Activated CD8-positive, alpha-beta memory T cell treated with anti-CD3 and anti-CD28 coated beads for 1 hour (primary cell): ENCODE measurements around the gene MDFIC2.
"Not testable (repeated sequence)": the region's sequence is repeated elsewhere in the genome, so short reads cannot be mapped to it uniquely, and the experiment has no call there.

ENCODE experiments used
- DNase-seq, 2 donors: peaks; one replicate each; pipeline ENCODE4 v3.0.0-alpha.2; 2020; ENCODE audit warnings: low read depth in 1 of 2; ENCODE audit errors: extremely low read depth in 1 of 2

MDFIC2 gene

DNA sequence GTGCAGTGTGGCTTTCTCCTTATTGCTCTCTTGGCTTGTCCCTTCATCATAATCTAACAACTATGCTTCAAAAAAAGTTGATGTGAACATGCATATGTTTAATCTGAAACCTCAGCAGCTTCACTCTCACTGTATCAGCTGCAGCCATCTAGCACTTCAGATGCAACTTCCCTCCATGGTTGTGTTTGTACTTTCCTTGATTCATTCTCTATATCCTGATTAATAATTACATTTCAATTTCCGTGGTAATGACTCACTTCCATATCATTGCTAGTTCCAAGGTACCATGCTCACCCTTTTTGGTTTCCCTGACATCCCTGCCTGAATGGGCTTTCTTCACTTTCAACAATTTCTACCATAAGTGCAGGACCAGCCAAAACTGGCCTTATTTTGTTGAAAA lies 51.2 kb downstream of the MDFIC2 start:
- no peak for DNase-seq

DNA sequence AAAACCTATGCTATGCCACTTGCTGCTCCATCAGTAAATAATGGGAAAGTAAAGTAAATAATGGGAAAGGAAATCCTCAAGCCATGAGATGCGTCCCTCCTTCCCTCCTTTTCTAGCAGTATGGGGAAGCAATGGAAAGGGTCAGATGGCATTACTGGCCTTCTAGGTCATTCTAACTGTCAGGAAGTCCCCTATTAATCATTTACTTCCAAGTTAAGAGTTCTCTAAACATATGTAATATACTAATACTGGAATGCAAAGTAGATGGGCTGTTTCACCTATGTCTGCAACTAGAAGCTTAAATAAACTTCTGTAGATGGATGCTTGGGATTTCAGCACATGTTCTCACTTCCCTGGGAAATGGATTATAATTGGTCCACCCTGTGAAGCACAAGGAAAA lies 55.9 kb downstream of the MDFIC2 start:
- no peak for DNase-seq

DNA sequence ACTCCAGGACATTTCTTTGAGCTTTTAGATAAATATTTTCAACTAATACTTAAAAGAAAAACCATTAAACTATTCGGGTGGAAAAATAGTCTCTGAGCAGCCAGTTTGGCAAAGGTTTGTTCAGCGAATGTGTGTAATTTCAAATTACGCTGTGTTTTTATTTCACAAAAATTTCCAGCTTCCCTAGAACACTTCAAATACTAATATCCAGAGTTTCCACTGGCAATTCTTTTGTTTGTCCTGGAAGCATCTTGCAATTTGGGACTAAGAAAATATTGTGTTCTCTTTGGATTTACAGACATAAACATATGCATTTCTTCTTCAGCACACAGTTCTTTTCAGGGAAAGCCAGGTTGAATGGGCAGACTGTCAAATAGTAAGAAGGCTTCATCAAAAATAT lies 61.9 kb downstream of the MDFIC2 start:
- DNase-seq: no peak

DNA sequence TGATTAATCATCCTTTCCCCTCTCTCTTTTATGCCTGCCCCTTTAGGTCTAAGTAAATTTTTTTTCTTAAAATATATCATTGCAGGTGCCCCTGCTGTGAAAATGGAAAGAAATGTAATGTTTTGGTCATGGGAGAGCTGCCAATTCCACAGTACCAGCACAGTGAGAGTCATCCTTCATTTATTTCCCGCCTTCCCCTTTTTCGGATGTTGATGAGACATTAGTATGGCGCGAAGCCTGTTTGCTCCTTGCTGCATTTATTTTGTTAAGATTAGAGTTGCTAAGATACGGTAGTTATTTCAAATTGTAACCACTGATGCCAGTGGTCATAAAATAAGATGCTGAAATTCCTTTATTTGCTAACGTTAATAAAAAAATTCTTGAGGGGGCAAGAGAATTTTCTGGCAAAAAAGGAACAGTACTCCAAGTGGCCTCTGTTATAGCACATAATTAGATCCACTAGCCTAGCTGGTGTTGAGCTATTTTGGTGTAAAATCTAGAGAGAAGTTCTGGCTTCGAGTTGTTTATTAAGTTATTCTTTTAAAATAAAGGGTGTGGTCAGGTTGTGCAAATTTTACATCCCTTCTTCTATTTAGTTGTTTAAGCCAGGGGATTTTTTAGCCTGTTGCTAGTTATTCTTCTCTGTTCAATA lies 62.8 kb downstream of the MDFIC2 start:
- no peak for DNase-seq

DNA sequence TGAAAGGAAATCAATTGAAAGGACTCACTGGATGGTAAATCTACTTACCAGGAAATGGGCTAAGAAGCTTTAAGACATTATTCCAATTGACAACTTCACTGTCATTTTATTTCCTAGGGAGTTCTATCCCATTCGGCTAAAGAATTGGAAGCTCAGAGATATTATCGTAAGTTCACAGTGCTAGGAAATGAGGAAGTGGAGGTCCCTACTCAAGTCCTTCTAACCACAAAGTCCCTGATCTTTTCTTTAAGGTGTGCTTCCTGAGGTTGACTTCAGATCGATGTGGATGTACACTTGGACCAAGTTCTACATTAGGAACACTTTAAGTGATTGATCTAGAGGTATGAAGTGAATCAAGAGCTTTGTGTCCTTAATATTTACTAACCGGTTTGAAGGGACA lies 63.6 kb downstream of the MDFIC2 start:
- DNase-seq: no peak

DNA sequence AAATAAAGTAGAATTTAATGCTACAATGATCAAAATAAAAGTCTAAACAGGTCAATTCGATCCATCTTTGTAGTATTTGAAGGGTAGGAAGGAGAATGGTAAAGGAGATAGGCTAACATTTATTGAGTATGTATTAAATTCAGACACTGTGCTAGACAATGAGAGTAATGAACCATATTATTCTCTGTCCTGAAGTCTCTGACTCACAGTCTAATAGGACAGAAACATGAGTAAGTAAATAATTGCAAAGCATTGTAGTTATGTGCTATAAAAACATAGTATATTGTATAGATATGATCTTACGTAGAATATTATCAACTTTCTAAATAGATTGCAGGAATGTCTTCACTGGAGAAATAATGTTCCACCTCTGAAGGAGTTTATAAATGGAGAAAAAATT lies 64.5 kb downstream of the MDFIC2 start:
- DNase-seq: no peak

DNA sequence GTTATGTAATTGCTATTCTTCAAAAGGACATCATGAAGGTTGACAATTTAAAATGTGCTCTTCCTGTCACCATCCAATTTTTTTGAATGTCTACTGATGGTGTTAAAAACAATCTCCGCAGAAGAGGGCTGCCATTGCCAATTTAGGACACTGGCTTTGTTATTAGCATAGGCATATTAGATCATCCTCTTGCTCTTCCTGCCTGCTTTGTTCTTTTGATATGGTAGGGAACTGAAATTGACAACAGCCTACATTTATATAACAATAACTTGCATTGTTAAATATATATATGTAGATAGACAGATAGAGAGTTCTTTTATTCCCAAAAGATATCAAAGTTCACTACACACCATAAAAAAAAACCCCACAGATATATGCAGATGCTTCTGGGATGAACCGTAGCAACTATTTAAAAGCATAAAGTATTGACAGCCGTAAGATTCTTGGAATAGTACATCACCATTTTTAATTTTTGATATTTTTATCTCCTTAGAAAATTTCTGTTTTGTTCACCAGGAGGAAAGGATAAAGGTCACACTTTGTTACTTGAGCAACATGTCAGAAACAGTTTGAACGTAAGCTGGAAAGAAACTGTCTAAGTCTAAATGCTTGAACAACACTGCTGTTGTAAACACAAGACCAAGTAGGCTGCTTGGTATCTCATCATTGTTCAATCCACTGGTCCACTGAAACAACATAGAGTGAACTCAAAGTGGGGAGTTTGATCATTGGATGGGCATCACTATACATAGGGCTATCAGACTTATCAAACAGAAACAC lies 66.5 kb downstream of the MDFIC2 start:
- no peak for DNase-seq

DNA sequence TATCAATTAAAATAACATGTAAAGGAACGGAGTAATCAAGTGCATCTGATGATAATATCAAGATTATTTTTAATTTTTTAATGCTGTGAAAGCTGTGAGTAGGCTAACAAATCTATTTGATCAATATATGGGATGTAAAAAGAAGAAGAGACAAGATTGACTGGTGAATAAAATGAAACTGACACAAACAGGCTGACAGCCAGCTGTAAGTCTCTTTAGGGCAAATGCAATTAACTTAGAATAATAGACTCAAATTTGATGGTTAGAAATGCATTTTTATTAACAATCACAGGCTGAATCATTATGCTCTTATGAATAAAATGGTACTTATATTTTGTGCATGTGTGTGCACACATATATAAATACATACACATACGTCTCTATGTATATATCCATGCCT lies 68.0 kb downstream of the MDFIC2 start:
- no peak for DNase-seq

DNA sequence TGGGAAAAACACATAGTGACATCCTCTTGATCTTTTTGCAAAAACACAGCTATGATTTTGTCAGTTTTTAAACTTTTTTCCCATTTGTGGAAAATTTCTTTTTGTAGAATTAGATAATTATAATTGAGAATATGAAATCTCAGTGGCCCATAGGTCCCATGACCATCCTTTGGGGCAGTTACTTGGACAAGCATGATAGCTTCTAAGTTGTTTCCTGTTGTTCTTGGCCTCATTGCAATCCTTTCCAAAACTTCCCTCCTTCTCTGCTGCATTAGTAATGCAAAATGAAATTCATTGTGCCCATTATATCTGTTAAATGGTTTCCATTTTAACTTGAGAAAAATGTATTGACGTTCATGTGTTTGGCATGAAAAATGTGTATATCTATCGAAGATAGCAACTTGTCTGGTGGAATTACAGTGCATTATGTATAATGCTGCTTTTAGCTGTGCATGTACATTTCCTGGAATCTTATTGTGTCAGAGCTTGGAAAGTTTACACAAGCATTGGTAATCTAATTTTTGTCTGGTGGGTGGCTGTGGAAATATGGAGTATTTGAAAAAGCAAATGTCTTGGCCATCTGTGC lies 70.0 kb downstream of the MDFIC2 start:
- DNase-seq: no peak

DNA sequence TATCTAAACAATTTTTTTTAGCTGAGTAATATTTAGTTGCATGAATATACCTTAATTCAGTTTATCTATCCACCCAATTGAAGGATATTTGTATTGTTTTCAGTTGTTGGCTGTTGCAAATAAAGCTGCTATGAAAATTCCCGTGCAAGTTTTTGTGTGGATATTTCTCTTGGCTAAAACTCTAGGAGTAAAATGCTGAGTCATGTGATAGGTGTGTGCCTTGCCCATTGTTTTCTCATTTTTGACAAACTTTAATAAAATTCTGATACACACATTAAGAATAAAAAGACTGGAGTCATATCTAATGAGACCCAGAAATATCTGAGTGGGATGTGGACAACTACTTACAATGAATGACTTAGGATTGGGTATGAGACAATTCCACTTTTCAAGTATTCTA lies 78.6 kb downstream of the MDFIC2 start:
- DNase-seq: no peak

DNA sequence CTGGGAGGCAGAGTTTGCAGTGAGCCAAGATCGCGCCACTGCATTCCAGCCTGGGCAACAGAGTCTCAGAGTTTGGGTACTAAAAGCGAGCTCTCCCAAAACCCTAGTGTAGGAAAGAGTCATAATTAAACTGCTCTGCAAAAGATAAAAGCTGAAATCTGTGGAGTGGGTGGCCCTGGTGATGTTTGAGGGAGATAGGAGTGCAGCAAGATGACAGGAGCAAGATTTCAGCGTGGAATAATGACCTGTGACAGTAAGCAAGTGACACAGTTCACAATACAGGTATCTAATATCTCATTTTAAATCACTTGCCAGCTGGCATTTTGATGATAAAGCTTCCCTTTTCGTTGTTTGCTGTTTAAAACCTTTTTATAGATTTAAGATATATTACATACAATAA lies 79.3 kb downstream of the MDFIC2 start:
- no peak for DNase-seq

DNA sequence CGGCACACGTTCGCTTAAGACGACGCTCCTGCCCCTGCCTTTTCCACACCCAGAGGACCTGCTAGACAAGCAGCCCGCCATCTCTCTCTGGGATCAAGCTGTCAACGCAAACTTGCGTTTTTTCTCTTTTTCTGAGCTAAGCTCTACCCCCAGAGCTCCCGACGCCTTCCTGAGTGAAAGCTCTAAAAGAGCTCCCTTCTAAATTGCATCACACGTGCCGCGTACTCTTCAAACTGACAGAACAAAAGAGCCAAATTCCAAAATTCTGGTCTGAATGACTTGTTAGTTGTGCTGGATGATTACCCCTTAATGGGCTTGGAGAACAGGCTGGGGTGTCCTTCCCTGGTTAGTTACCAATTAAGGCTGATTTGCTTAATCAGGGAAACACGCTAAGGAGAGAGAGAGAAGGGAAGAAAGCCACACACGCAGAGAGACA lies 81.2 kb downstream of the MDFIC2 start:
- no peak for DNase-seq

DNA sequence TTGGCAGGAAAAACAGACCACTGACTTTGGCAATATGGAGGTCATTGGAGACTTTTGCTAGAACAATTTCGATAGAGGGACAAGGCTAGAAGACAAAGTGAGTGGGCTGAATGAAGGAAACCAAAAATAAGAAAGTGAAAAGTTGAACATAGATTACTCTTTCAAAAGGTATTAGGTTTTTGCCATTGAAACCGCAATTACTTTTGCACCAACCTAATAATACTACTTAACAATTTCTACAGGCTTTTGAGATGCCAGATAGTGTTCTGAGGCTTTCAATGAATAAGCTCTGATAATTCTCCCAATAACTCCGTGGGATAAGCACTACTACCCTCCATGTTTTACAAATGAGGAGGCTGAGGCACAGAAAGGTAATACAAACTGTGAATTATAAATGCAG lies 85.0 kb downstream of the MDFIC2 start:
- no peak for DNase-seq

DNA sequence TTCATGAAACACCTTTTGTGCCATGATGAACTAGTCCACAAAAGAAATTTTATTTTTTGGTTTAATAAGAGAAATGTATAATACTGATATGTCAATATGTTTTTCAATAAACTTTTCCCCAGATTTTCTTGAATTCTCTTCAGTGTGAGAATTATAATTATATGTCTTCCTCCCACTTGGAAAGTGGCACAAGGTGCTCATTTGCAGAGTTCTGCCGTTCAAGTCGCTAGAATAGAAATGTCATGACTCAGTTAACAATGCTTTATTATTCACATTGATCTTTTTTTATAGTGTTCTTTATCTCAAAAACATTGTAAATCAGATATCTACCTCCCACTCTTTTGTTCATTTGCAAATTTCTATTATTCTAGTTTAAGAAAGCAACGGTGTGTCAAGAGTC lies 87.3 kb downstream of the MDFIC2 start:
- no peak for DNase-seq

DNA sequence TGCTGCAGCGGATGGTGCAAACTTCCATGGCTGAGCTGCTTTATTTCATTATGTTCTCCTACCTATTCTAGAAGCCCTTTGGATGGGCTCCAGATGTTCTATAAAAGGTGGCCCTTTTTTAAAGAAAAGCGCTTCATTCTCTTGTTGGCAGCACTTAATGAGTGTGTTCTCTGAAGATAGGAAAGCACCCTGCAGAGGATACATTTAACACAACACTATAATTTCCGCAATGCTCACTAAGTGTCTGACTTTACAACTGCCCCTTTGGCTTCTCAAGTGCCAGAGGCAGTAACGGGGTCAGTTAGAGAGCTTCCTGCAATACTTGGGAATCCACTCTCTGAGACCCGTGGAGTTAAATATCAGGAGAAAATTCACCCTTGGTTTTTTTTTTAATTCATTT lies 88.1 kb downstream of the MDFIC2 start:
- DNase-seq: no peak

DNA sequence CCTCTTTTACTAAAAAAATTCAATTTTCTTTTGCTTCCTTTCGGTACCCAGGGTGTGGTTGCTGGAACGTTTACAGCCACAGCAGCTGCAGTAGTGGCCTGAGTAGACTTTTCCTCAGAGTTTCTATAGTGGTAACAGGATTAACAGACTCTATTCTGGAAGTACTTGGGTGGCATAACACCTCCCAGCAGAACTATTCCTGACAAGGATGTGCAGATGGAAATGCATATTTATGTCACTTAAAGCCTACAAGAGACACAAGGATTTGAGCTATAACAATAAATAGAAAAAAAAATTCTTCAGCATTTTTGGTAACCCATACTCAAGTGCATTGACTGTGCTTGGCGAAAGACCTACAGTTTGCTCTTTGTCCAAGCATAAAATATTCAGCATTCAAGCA lies 94.0 kb downstream of the MDFIC2 start:
- no peak for DNase-seq

DNA sequence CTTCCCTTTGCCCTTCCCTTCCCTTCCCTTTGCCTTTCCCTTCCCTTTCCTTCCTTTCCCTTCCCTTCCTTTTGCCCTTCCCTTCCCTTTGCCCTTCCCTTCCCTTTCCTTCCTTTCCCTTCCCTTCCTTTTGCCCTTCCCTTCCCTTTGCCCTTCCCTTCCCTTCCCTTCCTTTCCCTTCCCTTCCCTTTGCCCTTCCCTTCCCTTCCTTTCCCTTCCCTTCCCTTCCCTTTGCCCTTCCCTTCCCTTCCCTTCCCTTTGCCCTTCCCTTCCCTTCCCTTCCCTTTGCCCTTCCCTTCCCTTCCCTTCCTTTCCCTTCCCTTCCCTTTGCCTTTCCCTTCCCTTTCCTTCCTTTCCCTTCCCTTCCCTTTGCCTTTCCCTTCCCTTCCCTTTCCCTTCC lies 101.2 kb downstream of the MDFIC2 start:
- not testable (repeated sequence) for DNase-seq

DNA sequence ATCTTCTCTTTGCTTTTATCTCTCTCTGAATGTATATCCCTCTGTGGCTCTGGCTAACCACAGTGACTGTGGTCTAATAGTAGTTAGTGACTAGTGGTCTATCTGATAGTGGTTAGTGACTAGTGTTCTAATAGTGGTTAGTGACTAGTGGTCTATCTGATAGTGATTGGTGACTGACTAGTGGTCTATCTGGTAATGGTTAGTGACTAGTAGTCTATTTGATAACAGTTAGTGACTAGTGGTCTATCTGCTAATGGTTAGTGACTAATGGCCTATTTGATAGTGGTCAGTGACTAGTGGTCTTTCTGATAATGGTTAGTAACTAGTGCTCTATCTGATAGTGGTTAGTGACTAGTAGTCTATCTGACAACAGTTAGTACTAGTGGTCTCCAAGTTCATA lies 110.5 kb downstream of the MDFIC2 start:
- DNase-seq: no peak

DNA sequence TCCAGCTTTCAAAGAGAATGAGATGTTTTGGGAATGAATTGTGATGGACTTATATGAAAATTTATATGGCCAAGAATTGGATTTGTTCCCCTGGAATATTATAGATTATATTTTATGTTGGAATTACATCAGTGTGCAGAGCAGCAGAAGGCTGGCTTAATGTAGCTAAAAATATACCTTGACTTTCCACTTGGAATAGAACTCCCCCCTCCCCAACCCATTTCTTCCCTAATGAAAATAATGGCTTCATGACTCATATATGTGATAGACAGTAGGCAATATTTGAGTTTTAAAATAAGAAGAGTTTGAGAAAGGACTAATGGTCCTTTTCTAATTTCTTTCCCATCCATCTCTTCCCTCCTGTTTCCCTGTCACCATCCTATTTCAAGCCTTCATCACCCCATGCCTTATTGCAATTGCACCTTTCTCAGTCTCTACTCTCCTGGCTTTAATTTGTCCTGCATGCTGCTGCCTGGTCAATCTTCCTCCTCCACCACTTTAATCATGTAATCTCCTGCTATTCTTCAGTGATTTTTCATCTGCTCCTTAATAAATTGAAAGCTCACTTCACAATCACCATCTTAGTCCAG lies 122.5 kb downstream of the MDFIC2 start:
- DNase-seq: no peak

DNA sequence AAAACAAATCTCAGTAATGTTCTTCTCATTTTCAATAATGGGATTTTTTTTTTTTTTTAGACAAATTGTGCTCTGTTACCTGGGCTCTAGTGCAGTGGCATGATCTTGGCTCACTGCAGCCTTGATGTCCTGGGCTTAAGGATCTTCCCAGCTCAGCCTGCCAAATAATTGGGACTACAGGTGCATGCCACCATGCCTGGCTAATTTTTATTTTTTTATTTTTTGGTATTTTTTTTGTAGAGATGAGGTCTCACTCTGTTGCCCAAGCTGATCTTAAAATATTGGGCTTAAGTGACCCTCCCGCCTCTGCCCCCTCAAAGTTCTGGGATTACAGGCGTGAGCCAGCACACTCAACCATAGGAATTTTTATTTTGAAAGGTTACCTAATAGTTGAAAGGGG lies 126.2 kb downstream of the MDFIC2 start:
- no peak for DNase-seq

DNA sequence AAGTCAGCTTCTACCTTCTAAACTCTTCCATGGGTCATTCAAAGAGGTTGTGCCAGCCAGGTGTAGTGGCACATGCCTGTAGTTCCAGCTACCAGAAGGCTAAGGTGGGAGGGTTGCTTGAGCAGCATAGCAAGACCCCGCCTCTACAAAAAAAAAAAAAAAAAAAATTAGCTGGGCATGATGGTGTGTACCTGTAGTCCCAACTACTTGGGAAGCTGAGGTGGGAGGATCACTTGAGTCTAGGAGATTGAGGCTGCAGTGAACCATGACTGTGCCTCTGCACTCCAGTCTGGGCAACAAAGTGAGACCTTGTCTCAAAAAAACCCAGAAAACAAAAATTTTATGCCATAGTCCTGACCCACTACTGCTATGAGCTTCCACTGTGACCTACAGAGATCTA lies 126.8 kb downstream of the MDFIC2 start:
- DNase-seq: no peak
